ENCODE results near the gene KLHDC1.

KLHDC1 gene

DNA sequence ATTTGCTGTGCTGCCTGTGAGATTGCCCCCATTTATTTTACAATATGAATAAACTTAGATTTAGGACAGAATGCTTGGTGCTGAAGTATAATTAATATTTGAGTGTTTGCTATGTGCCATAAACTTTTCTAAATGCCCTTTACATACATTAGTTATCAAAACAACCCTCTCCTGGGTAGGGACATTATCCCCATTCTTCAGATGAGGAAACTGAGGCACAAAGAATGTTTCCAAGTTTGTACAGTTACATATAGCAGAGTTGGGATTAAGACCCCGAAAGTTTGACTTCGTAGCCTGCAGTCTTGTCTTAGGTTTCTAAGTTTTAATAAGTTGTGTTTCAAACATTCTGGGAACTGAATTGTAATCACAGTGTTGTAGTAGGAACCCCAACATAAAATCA lies 93.4 kb downstream of the KLHDC1 start:
- no peak for DNase-seq (ENCODE audit: low spot score)

DNA sequence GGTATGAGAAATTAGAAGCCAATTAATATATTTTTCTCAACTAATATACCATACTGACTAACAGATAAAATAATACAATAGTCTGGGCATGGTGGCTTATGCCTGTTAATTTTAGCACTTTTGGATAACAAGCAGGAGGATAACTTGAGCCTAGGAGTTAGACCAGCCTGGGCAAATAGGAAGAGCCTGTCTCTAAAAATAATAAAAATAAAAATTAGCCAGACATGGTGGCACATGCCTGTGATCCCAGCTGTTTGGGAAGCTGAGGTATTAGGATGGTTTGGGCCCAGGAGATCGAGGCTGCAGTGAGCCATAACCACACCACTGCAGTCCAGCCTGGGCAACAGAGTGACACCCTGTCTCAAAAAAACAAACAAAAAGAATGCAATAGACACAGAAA lies 99.7 kb downstream of the KLHDC1 start:
- no peak for DNase-seq (ENCODE audit: low spot score)

DNA sequence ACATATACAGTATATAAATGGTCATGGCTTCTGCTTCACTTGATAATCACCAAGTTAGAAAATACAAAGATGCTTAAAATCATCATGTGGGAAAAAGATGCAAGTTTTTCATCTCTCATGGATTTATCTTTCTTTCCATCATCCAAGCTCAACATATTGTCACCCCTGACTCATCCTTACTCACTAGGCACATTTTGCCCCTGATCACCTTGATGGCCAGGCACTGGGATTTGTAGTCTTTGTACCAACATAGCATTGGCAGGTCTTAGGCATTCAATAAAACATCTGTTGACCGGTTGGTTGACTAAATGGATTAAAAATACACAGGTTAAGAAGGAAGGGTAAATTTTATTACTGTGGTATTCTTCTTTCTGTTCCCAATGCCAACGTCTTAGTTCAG lies 103.1 kb downstream of the KLHDC1 start:
- DNase-seq (ENCODE audit: low spot score): peak; percentile 8
